ENCODE measurements around the gene SGCD.

Gene SGCD

GRCh38 chr5:156815988-156816599 lies 489.1 kb downstream of the SGCD start:
- no peak overlapping the region for H3K27ac ChIP-seq
- H3K9me3 ChIP-seq (ENCODE audit: low read depth, low read length): no peaks in the 10 kb centered on the region
- TF ChIP-seq FOXP2 (optimal IDR thresholded peaks at IDR 0.05; ENCODE audit: control extremely low read depth, extremely low read length, insufficient read depth) (no peak), POLR2AphosphoS5 (IDR thresholded peaks at IDR 0.05; ENCODE audit: borderline replicate concordance, low read depth, low read length) (no peak), EZH2 (IDR thresholded peaks at IDR 0.05) (no peak)
- H3K4me3 ChIP-seq: no peak overlapping the region
- H3K36me3 ChIP-seq (ENCODE audit: insufficient read depth, low read length): no peaks in the 10 kb centered on the region
- no peak for DNase-seq (ENCODE audit: low read depth, low spot score)
- no peak overlapping the region for H3K9ac ChIP-seq (ENCODE audit: insufficient read length)
